SU-DHL-6 (cell line): Measurements from ENCODE around the gene ME2.

Source experiments
- H2AFZ ChIP-seq: fragments of 200-600 bp; sonication (generic); 2 replicates; pipeline ENCODE4 v1.6.1; 2014; ENCODE audit warnings: low read depth, mild to moderate bottlenecking, moderate library complexity, mixed read lengths, antibody characterized with exemption, low read length; ENCODE audit not compliant: severe bottlenecking
- H3F3A ChIP-seq: fragments of 200-600 bp; shearing (Covaris generic); 2 replicates; pipeline ENCODE4 v1.6.0; 2016; ENCODE audit warnings: antibody characterized with exemption, mild to moderate bottlenecking; ENCODE audit not compliant: insufficient read depth
- H3K27ac ChIP-seq: fragments of 200-600 bp; sonication (generic); 2 replicates; pipeline ENCODE4 v1.5.1; 2016; ENCODE audit warnings: low read depth, mild to moderate bottlenecking, low read length, moderate library complexity, mixed read lengths
- H3K27me3 ChIP-seq: fragments of 200-600 bp; sonication (generic), shearing (Covaris generic); 2 replicates; pipeline ENCODE4 v1.6.0; 2014; ENCODE audit warnings: mild to moderate bottlenecking, low read length
- H3K36me3 ChIP-seq: fragments of 200-600 bp; sonication (generic); 2 replicates; pipeline ENCODE4 v1.6.1; 2014; ENCODE audit warnings: mild to moderate bottlenecking, low read length, mixed read lengths
- H3K4me2 ChIP-seq: fragments of 300-600, 200-600 bp; shearing (Covaris generic), sonication (generic); 2 replicates; pipeline ENCODE4 v1.6.0; 2014; ENCODE audit warnings: low read length, low read depth, mild to moderate bottlenecking; ENCODE audit not compliant: poor library complexity, severe bottlenecking
- H3K4me3 ChIP-seq: fragments of 200-600 bp; sonication (generic); 2 replicates; pipeline ENCODE4 v1.5.1; 2014; ENCODE audit warnings: antibody characterized with exemption, low read length, mild to moderate bottlenecking, mixed read lengths; ENCODE audit not compliant: insufficient read depth, poor library complexity, severe bottlenecking
- H3K79me2 ChIP-seq: fragments of 200-600 bp; sonication (generic); 2 replicates; pipeline ENCODE4 v1.6.1; 2014; ENCODE audit warnings: mild to moderate bottlenecking, low read length, moderate library complexity; ENCODE audit not compliant: insufficient read depth
- H3K9ac ChIP-seq: fragments of 200-600 bp; sonication (generic); 2 replicates; pipeline ENCODE4 v1.7.0; 2014; ENCODE audit warnings: mild to moderate bottlenecking, low read length
- H3K9me2 ChIP-seq: fragments of 200-600 bp; sonication (generic); replicated peaks from 2 replicates; pipeline ENCODE4 v1.6.1; 2014; ENCODE audit warnings: low read length; ENCODE audit not compliant: insufficient read depth
- H3K9me3 ChIP-seq: fragments of 200-600 bp; sonication (generic); 2 replicates; pipeline ENCODE4 v1.6.1; 2014; ENCODE audit warnings: low read length, mixed read lengths; ENCODE audit not compliant: insufficient read depth
- H4K20me1 ChIP-seq: fragments of 200-600 bp; sonication (generic); 2 replicates; pipeline ENCODE4 v1.6.1; 2014; ENCODE audit warnings: low read depth, mild to moderate bottlenecking, antibody characterized with exemption, low read length, moderate library complexity, mixed read lengths
- EZH2phosphoT487 ChIP-seq: fragments of 200-600 bp; sonication (generic), shearing (Covaris generic); conservative IDR thresholded peaks from 2 replicates; pipeline ENCODE4 v1.6.1; 2018; ENCODE audit warnings: mild to moderate bottlenecking, antibody characterized with exemption, low read length, moderate library complexity, mixed read lengths
- TF ChIP-seq, protein P1 (sequence below): fragments of 200-600 bp; sonication (generic); IDR thresholded peaks from one replicate; pipeline ENCODE4 v1.5.1; 2017; ENCODE audit warnings: antibody characterized with exemption, mild to moderate bottlenecking, low read length, moderate library complexity; ENCODE audit not compliant: insufficient read depth, poor library complexity, severe bottlenecking

The ME2 gene

DNA sequence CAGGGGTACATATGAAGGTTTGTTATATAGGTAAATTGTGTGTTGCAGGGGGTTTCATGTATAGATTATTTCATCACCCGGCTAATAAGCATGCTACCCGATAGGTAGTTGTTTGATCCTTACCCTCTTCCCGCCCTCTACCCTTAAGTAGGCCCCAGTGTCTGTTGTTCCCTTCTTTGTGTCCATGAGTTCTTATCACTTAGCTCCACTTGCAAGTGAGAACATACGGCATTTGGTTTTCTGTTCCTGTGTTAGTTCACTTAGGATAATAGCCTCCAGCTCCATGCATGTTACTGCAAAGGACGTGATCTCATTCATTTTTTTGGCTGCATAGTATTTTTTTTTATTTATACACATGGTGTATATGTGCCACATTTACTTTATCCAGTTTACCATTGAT, 54.8 kb downstream of the ME2 start:
- H3K9me3 ChIP-seq: no peaks in the 10 kb centered on the region
- H3F3A ChIP-seq: peaks cover 8% of the 10 kb centered on the region; the same call in 1 of the 2 replicates
- no peak overlapping the region for H3K4me3 ChIP-seq
- H3K9ac ChIP-seq: no peak overlapping the region
- H3K79me2 ChIP-seq: no peaks in the 10 kb centered on the region
- H3K27me3 ChIP-seq: no peaks in the 10 kb centered on the region
- H4K20me1 ChIP-seq: no peaks in the 10 kb centered on the region
- H3K27ac ChIP-seq: no peak overlapping the region
- TF ChIP-seq, protein P1, sequence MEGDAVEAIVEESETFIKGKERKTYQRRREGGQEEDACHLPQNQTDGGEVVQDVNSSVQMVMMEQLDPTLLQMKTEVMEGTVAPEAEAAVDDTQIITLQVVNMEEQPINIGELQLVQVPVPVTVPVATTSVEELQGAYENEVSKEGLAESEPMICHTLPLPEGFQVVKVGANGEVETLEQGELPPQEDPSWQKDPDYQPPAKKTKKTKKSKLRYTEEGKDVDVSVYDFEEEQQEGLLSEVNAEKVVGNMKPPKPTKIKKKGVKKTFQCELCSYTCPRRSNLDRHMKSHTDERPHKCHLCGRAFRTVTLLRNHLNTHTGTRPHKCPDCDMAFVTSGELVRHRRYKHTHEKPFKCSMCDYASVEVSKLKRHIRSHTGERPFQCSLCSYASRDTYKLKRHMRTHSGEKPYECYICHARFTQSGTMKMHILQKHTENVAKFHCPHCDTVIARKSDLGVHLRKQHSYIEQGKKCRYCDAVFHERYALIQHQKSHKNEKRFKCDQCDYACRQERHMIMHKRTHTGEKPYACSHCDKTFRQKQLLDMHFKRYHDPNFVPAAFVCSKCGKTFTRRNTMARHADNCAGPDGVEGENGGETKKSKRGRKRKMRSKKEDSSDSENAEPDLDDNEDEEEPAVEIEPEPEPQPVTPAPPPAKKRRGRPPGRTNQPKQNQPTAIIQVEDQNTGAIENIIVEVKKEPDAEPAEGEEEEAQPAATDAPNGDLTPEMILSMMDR: no peak
- TF ChIP-seq EZH2phosphoT487: no peak
- no peaks in the 10 kb centered on the region for H3K9me2 ChIP-seq
- no peak overlapping the region for H2AFZ ChIP-seq
- peaks cover 8% of the 10 kb centered on the region; the same call in 1 of the 2 replicates for H3K36me3 ChIP-seq
- no peak overlapping the region for H3K4me2 ChIP-seq

DNA sequence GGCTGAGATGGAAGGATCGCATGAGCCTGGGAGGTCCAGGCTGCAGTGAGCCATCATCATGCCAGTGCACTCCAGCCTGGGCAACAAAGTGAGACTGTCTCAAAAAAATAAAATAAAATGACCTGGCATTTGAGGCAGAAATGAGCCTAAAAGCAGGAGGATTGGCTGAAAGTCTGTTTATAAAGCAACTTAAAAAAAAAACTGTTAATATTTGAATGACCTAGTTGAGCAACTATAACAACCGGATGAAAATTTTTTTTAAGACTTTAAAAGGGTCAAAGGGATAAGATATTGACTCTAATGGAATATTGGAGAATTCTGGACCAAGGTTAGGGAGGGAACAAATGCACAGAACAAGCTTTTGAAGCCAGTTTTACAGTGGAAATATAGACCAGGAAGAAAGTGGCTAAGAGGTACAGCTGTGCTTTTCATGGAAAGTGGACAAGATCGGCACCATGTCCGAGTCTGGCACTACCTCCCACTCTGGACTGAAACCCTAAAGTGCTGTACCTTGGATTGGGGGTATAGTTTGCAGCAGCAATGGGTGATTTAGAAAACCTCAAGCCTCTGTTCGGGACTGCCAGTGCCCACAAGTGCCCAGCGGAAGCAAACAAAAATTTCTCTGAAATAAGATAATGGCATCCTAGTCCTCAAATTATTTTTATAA, 55.8 kb downstream of the ME2 start:
- H3K4me3 ChIP-seq: no peak overlapping the region
- H3K27ac ChIP-seq: no peak overlapping the region
- peaks cover 18% of the 10 kb centered on the region; the same call in 1 of the 2 replicates for H3F3A ChIP-seq
- no peaks in the 10 kb centered on the region for H3K9me3 ChIP-seq
- H3K27me3 ChIP-seq: no peaks in the 10 kb centered on the region
- H3K79me2 ChIP-seq: no peaks in the 10 kb centered on the region
- H4K20me1 ChIP-seq: no peaks in the 10 kb centered on the region
- peaks cover 8% of the 10 kb centered on the region for H3K36me3 ChIP-seq
- H2AFZ ChIP-seq: no peak overlapping the region
- no peaks in the 10 kb centered on the region for H3K9me2 ChIP-seq
- TF ChIP-seq EZH2phosphoT487: no peak
- TF ChIP-seq, protein P1: no peak
- H3K4me2 ChIP-seq: no peak overlapping the region
- no peak overlapping the region for H3K9ac ChIP-seq

DNA sequence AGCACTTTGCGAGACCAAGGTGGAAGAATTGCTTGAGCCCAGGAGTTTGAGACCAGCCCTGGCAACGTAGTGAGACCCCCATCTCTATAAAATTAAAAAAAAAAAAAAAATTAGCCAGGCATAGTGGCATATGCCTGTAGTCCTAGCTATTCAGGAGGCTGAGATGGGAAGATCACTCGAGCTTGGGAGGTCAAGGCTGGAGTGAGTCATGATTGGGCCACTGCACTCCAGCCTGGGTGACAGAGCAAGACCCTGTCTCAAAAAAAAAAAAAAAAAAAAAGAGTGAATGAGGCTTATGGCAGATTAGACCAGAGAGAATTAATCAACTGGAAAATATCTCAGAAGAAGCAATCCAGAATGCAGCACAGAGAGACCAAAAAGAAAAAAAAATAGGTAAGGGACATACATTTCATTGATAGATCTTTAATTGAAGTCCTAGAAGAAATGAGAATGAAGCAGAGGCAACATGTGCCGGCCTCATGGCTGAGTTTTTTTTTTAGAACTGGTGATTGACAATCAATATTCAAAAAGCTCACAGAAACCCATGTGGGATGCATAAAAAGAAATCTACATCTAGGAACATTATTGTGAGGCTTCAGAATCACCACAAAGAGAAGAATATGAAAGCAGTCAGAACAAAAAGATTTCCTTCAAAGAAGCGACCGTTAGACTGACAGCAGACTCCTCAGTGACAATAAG, 56.7 kb downstream of the ME2 start:
- Histone ChIP-seq H4K20me1 (no peaks in the 10 kb centered on the region), H3K4me2 (no peak overlapping the region), H3K9ac (no peak overlapping the region), H3F3A (peaks cover 18% of the 10 kb centered on the region; the same call in 1 of the 2 replicates), H3K9me2 (no peaks in the 10 kb centered on the region), H2AFZ (no peak overlapping the region), H3K9me3 (no peaks in the 10 kb centered on the region), H3K4me3 (no peak overlapping the region), H3K27me3 (no peaks in the 10 kb centered on the region), H3K27ac (no peak overlapping the region), H3K79me2 (no peaks in the 10 kb centered on the region), H3K36me3 (peaks cover 10% of the 10 kb centered on the region)
- no peak for TF ChIP-seq EZH2phosphoT487
- TF ChIP-seq, protein P1: no peak
